Heart left ventricle (tissue), 16 donors: ENCODE data around the gene RFX4. TPM values are rescaled to one million over a fixed set of nuclear protein-coding genes. Genes with fewer than 3 reads are reported as not detected.

Experiments
- ATAC-seq, 4 donors: fragments of 200-7000 bp; cut with Tn5 transposase; one replicate each; pipeline ENCODE4 v1.9.1; 2020 to 2022; ENCODE audit warnings: moderate library complexity in 4 of 4, mild to moderate bottlenecking in 3 of 4, moderate number of reproducible peaks in 1 of 4
- DNase-seq, 5 donors: peaks; one replicate each; pipeline ENCODE4 v3.0.0-alpha.2; 2020
- H3K27ac ChIP-seq, 12 donors: fragments of 200-600 bp; sonication (generic) in 4 of 12; one replicate each; pipeline versions ENCODE4 v1.5.0 to v1.8.0; 2016 to 2022; ENCODE audit warnings: mild to moderate bottlenecking in 2 of 12
- H3K27me3 ChIP-seq, 9 donors: fragments of 200-600 bp; sonication (generic) in 2 of 9; one replicate each; pipeline versions ENCODE4 v1.5.1 to v1.8.0; 2016 to 2022; ENCODE audit warnings: mild to moderate bottlenecking in 3 of 9
- H3K36me3 ChIP-seq, 9 donors: fragments of 200-600 bp; sonication (generic) in 2 of 9; one replicate each; pipeline versions ENCODE4 v1.5.0 to v1.8.0; 2018 to 2022; ENCODE audit warnings: mild to moderate bottlenecking in 2 of 9
- H3K4me1 ChIP-seq, 12 donors: fragments of 200-600 bp; sonication (generic) in 4 of 12; one replicate each; pipeline versions ENCODE4 v1.5.0 to v1.8.0; 2016 to 2022; ENCODE audit warnings: mild to moderate bottlenecking in 3 of 12
- H3K4me3 ChIP-seq, 12 donors: fragments of 200-600 bp; sonication (generic) in 4 of 12; one replicate each; pipeline versions ENCODE4 v1.5.0 to v1.8.0; 2017 to 2022; ENCODE audit warnings: mild to moderate bottlenecking in 9 of 12, moderate library complexity in 4 of 12
- H3K9me3 ChIP-seq, 12 donors: fragments of 200-600 bp; sonication (generic) in 4 of 12; one replicate each; pipeline versions ENCODE4 v1.5.0 to v1.8.0; 2016 to 2022; ENCODE audit warnings: mild to moderate bottlenecking in 1 of 12
- POLR2A ChIP-seq, 2 donors: fragments of 450-650 bp; IDR thresholded peaks; one replicate each; pipeline ENCODE4 v1.6.1; 2017; ENCODE audit warnings: antibody characterized with exemption in 2 of 2, mild to moderate bottlenecking in 2 of 2, moderate library complexity in 2 of 2
- WGBS, 4 donors: extraction: QIAGEN DNeasy Blood & Tissue Kit in 2 of 4; methylation state at CpG; one replicate each; pipeline versions ENCODE4 v1.1.5 to v1.1.7; 2013 to 2018; 5-methylcytosine and 5-hydroxymethylcytosine counted together
- intact Hi-C, 10 donors: fragments of 100-400 bp; cut with DNase I; formaldehyde crosslinking; loops; one replicate each; pipeline versions ENCODE4 v1.11.1 to v1.14.2; 2022
- polyA plus RNA-seq, 2 donors: library from polyadenylated mRNA; stranded (reverse); fragments of 200-250 nt; gene quantifications; one replicate each; pipeline ENCODE4 v1.2.3, GENCODE V29; 2013
- total RNA-seq, 9 donors: library from RNA; depleted of rRNA in 2 of 9; stranded (reverse); fragments of >200 nt in 2 of 9; fragmentation: NEBNext Ultra II Directional in 3 of 9; extraction: Animal tissue kit (Norgen Biotek cat#: 25700) in 3 of 9; gene quantifications; one replicate each; pipeline versions ENCODE4 v1.1.0 to v1.2.4, GENCODE V29; 2016 to 2023
- TF ChIP-seq, protein P1 (sequence below), 12 donors: fragments of 200-600 bp; sonication (generic) in 4 of 12; IDR thresholded peaks; one replicate each; pipeline versions ENCODE4 v1.5.0 to v1.8.0; 2018 to 2022; ENCODE audit warnings: antibody characterized with exemption in 12 of 12, mild to moderate bottlenecking in 5 of 12
- donor health status: ischemic (EF 13 %, LVEDD 7.1; RV severe dilation, severe dysfunction).
- donor health status: healthy with polysubstance abuse.
- donor health status: DM: no; HTN: yes; CAD: no.
- donor health status: DM: no; HTN: no; CAD: no.
- donor health status: ischemic (EF 25% LVEDD 6.9; RV normal size, moderate dysfunction).
- donor health status: ischemic (EF 25% LVEDD 5.7; RV mildly dilated, moderate dysfunction).
- donor health status: healthy.
- donor health status: DM: yes; HTN: yes; CAD: no.
- donor health status: ischemic (EF 35%, LVEDD 5.7; RV mildly dilated, moderate dysfunction).
- donor health status: nonischemic (EF 11% LVEDD 7.7; RV severe dilation, severe dysfunction).
- donor health status: DM: yes; HTN: yes; CAD: no.
- donor health status: PGD.
- donor health status: ischemic (EF 29% LVEDD 5.4; RV normal size, mild dysfunction).
- donor health status: nonischemic (EF 23%, LVEDD 6.1; RV moderate dilation, normal function).

RFX4 gene
- total and polyA plus RNA-seq, 11 donors, result 0.09 TPM; not detected in 9

DNA sequence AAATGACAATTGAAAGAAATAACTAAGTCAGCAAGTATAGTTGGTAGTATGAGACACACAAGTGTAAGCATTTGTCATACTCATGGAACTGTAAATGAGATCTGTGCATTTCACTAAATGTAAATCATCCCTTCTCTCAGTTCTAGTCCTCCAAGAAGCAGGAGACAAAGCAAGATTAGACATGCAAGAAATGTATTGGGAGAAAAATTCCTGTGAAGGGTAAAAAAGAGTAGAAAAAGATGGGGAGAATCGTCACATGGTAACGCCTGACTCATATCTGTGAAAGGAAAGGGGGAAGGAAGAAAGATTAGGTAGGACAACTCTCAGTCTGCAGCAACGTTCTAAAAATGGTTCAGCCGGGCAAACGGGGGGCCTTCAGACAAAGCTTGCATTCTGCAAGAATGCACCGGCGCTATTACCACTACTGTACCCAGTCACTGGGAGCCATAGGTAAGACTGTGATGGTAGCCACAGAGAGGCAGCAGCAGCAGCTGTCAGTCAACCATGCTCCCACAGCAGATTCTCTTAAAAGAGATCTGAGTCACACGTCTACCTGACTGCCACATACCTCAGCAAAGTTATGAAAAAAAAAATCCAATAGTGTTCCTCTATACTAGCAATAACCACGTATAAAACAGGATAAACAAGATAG lies 18.0 kb upstream of the RFX4 start:
- Histone ChIP-seq H3K36me3 (no peaks in the 10 kb centered on the region), H3K9me3 (peaks cover 0 to 13% (median 0%) of the 10 kb centered on the region in 12 donors), H3K4me1 (no peaks in the 10 kb centered on the region), H3K27ac (no peak overlapping the region), H3K4me3 (no peak overlapping the region), H3K27me3 (peaks cover 0 to 43% (median 5%) of the 10 kb centered on the region in 9 donors)
- WGBS, 4 donors, result 36 to 53% (median 44%) methylated on average over 9 of the region's 9 CpGs
- TF ChIP-seq, protein P1, sequence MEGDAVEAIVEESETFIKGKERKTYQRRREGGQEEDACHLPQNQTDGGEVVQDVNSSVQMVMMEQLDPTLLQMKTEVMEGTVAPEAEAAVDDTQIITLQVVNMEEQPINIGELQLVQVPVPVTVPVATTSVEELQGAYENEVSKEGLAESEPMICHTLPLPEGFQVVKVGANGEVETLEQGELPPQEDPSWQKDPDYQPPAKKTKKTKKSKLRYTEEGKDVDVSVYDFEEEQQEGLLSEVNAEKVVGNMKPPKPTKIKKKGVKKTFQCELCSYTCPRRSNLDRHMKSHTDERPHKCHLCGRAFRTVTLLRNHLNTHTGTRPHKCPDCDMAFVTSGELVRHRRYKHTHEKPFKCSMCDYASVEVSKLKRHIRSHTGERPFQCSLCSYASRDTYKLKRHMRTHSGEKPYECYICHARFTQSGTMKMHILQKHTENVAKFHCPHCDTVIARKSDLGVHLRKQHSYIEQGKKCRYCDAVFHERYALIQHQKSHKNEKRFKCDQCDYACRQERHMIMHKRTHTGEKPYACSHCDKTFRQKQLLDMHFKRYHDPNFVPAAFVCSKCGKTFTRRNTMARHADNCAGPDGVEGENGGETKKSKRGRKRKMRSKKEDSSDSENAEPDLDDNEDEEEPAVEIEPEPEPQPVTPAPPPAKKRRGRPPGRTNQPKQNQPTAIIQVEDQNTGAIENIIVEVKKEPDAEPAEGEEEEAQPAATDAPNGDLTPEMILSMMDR (IDR thresholded peaks at IDR 0.05), result no peak
- TF ChIP-seq POLR2A (IDR thresholded peaks at IDR 0.05), result no peak
- intact Hi-C loops, result no loop called here
- ATAC-seq (no peak), DNase-seq (no peak)

DNA sequence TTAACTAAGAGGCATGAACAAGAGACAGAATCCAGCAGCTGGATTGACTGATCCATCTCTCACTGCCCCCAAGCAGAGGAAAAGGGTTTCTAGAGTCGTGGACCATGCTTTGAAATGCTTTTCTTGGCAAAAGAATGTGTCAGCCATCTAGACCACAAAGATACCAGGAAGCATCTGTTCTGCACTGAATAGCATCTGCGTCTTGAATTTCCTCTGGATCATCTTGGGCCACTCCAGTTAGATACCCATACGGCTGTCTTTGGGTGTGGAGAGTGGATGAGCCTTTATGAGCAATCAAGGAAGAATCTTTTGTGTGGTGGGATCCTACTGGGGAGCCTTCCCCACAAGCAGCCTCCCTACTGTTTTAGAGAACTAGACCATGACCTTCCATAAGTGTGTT lies 16.0 kb upstream of the RFX4 start:
- TF ChIP-seq, protein P1 (IDR thresholded peaks at IDR 0.05), result no peak
- TF ChIP-seq POLR2A (IDR thresholded peaks at IDR 0.05), result no peak
- H3K9me3 ChIP-seq, result no peaks in the 10 kb centered on the region
- H3K4me1 ChIP-seq, result no peaks in the 10 kb centered on the region
- H3K27me3 ChIP-seq, result peaks cover 0 to 47% (median 5%) of the 10 kb centered on the region in 9 donors
- ATAC-seq, result no peak
- H3K36me3 ChIP-seq, result no peaks in the 10 kb centered on the region
- DNase-seq, result no peak
- WGBS, 4 donors, result 50 to 60% (median 56%) methylated on average over 3 of the region's 3 CpGs
- no peak overlapping the region for H3K4me3 ChIP-seq
- H3K27ac ChIP-seq, result no peak overlapping the region
- intact Hi-C loops, result no loop called here

DNA sequence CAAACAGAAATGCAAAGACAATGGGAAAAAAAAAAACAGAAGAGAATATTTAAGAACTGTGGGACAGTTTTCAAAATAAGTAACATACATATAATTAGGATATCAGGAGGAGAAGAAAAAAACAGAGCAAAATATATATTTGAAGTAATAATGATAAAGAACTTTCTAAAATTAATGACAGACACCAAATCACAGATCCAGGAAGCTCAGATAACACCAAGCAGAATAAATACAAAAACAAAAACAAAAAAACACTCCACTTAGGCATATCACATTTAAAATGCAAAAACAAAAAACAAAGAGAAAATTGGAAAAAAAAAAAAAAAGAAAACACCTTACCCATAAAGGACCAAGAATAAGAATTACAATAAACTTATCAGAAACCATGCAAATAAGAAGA lies 9.6 kb upstream of the RFX4 start:
- TF ChIP-seq POLR2A (IDR thresholded peaks at IDR 0.05), result no peak
- TF ChIP-seq, protein P1 (IDR thresholded peaks at IDR 0.05), result no peak
- intact Hi-C loops, result no loop called here
- Histone ChIP-seq H3K4me3 (no peak overlapping the region), H3K9me3 (no peaks in the 10 kb centered on the region), H3K27ac (no peak overlapping the region), H3K4me1 (no peaks in the 10 kb centered on the region), H3K36me3 (no peaks in the 10 kb centered on the region), H3K27me3 (peaks cover 0 to 33% (median 10%) of the 10 kb centered on the region in 9 donors)
- ATAC-seq, result no peak
- no peak for DNase-seq

DNA sequence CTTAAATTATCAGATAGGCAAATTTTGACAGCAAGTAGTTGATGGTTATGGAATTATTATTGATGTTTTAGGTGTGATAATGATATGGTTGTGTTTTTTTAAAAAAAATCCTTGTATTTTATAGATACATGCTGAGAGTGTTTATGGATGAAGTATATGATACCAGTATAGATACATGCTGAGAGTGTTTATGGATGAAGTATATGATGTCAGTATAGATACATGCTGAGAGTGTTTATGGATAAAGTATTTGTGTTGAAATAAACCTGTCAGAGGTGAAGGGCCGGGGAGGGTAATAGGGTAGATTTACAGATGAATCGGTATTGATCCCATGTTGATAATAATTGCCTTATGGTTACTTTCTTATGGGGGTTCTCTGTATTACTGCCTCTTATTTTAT lies 6.0 kb upstream of the RFX4 start:
- Histone ChIP-seq H3K9me3 (no peaks in the 10 kb centered on the region), H3K4me1 (peaks cover 0 to 17% (median 6%) of the 10 kb centered on the region in 12 donors), H3K4me3 (no peak overlapping the region), H3K27ac (no peak overlapping the region), H3K36me3 (no peaks in the 10 kb centered on the region), H3K27me3 (peaks cover 25 to 64% (median 44%) of the 10 kb centered on the region in 9 donors)
- ATAC-seq, result no peak
- DNase-seq, result no peak
- intact Hi-C loops, result no loop called here
- TF ChIP-seq, protein P1 (IDR thresholded peaks at IDR 0.05), result no peak
- TF ChIP-seq POLR2A (IDR thresholded peaks at IDR 0.05), result no peak
- 81 to 93% (median 88%) methylated on average over 2 of the region's 2 CpGs for WGBS, 4 donors
